NCI-H1417 treated with DMSO at 0.1 percent for 48 hours (cell line): Measurements from ENCODE around the gene HRH1.

ENCODE experiments used
- DNase-seq: peaks from one replicate; lab custom pipeline; 2025; lab: John Stamatoyannopoulos, UW

HRH1 gene

GRCh38 chr3:11283139-11283475 lies 128.8 kb downstream of the HRH1 start:
- no peak for DNase-seq

- DNase-seq: no peak
These were observed 129.7 kb downstream of the HRH1 start for GRCh38 chr3:11284011-11284410.

GRCh38 chr3:11285471-11285870 lies 131.2 kb downstream of the HRH1 start:
- DNase-seq: no peak

GRCh38 chr3:11287404-11287803 lies 133.1 kb downstream of the HRH1 start:
- no peak for DNase-seq

GRCh38 chr3:11288021-11288491 lies 133.8 kb downstream of the HRH1 start:
- no peak for DNase-seq

- no peak for DNase-seq
These were observed 134.7 kb downstream of the HRH1 start for GRCh38 chr3:11288786-11289637.

GRCh38 chr3:11289864-11290263 lies 135.6 kb downstream of the HRH1 start:
- DNase-seq: no peak

GRCh38 chr3:11290743-11291680 lies 136.7 kb downstream of the HRH1 start:
- no peak for DNase-seq

GRCh38 chr3:11291808-11292207 lies 137.5 kb downstream of the HRH1 start:
- DNase-seq: no peak

- DNase-seq: no peak
These were observed 142.8 kb downstream of the HRH1 start for GRCh38 chr3:11297126-11297525.

- no peak for DNase-seq
These were observed 146.7 kb downstream of the HRH1 start for GRCh38 chr3:11300970-11301369.

GRCh38 chr3:11302444-11302843 lies 148.2 kb downstream of the HRH1 start:
- DNase-seq: no peak

- DNase-seq: no peak
These were observed 149.9 kb downstream of the HRH1 start for GRCh38 chr3:11304175-11304574.

- no peak for DNase-seq
These were observed 151.2 kb downstream of the HRH1 start for GRCh38 chr3:11305509-11305908.

- no peak for DNase-seq
These were observed 152.7 kb downstream of the HRH1 start for GRCh38 chr3:11306817-11307589.

- no peak for DNase-seq
These were observed 153.6 kb downstream of the HRH1 start for GRCh38 chr3:11307830-11308432.

- DNase-seq: no peak
These were observed 156.0 kb downstream of the HRH1 start for GRCh38 chr3:11310258-11310657.

- DNase-seq: no peak
These were observed 157.9 kb downstream of the HRH1 start for GRCh38 chr3:11312166-11312565.
